Measurements from ENCODE around the gene RASA4.
"Not testable (repeated sequence)": the region's sequence is repeated elsewhere in the genome, so short reads cannot be mapped to it uniquely, and the experiment has no call there.

DNA sequence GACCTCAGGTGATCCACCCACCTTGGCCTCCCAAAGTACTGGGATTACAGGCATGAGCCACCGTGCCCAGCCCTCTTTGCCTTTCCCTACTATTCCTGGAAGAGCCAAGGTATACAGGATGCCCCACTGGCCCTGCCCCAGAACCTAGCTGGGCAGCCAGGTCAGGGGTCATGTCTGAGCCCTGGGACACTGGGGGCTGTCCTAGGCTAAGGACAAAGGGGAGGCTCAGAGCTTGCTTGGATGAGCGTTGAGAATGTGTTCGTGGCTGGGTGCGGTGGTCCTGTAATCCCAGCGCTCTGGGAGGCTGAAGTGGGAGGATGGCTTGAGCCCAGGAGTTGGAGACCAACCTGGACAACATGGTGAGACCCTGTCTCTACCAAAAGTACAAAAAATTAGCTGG, 38.1 kb downstream of the RASA4 start:
- TF ChIP-seq, protein P1, sequence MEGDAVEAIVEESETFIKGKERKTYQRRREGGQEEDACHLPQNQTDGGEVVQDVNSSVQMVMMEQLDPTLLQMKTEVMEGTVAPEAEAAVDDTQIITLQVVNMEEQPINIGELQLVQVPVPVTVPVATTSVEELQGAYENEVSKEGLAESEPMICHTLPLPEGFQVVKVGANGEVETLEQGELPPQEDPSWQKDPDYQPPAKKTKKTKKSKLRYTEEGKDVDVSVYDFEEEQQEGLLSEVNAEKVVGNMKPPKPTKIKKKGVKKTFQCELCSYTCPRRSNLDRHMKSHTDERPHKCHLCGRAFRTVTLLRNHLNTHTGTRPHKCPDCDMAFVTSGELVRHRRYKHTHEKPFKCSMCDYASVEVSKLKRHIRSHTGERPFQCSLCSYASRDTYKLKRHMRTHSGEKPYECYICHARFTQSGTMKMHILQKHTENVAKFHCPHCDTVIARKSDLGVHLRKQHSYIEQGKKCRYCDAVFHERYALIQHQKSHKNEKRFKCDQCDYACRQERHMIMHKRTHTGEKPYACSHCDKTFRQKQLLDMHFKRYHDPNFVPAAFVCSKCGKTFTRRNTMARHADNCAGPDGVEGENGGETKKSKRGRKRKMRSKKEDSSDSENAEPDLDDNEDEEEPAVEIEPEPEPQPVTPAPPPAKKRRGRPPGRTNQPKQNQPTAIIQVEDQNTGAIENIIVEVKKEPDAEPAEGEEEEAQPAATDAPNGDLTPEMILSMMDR (IDR thresholded peaks at IDR 0.05), result not testable (repeated sequence)
- not testable (repeated sequence) for TF ChIP-seq EZH2 (IDR thresholded peaks at IDR 0.05)

All from neural progenitor cell (in vitro differentiated cells).